Measurements from ENCODE around the gene LZTS3.
"Not testable (repeated sequence)": the region's sequence is repeated elsewhere in the genome, so short reads cannot be mapped to it uniquely, and the experiment has no call there.

GRCh38 chr20:3125776-3126526 is 47.4 kb downstream of the LZTS3 start:
- not testable (repeated sequence) for TF ChIP-seq CTCF (IDR thresholded peaks at IDR 0.05; ENCODE audit: low read depth, low read length, poor library complexity, severe bottlenecking); EZH2phosphoT487 (IDR thresholded peaks at IDR 0.05; ENCODE audit: borderline replicate concordance, low read length)

Measured in DOHH2 (cell line).